GM12878 (cell line): ENCODE results near the gene ADAM21. TPM values are rescaled to one million over a fixed set of nuclear protein-coding genes. Genes with fewer than 3 reads are reported as not detected.
A peak's percentile ranks its signal among the peaks of the same experiment; 100 is the strongest.

Experiments used
- BHLHE40 ChIP-seq, 2 experiments: fragments of 450-650 bp in 1 of 2; IDR thresholded peaks; 2 replicates each; pipeline ENCODE4 v1.6.1; 2011 to 2017; ENCODE audit warnings: low read depth in 2 of 2, borderline replicate concordance in 1 of 2, improper control_type of control experiment in 1 of 2, low read length in 1 of 2, mild to moderate bottlenecking in 1 of 2
- BRCA1 ChIP-seq: IDR thresholded peaks from 2 replicates; pipeline ENCODE4 v1.6.1; 2011; ENCODE audit warnings: low read depth, low read length, improper control_type of control experiment
- CHD2 ChIP-seq: IDR thresholded peaks from 2 replicates; pipeline ENCODE4 v1.6.1; 2011; ENCODE audit warnings: low read depth, low read length, improper control_type of control experiment, borderline replicate concordance
- CREB1 ChIP-seq: IDR thresholded peaks from 2 replicates; pipeline ENCODE4 v1.6.1; 2012; ENCODE audit warnings: low read depth, mild to moderate bottlenecking, inconsistent platforms
- CREM ChIP-seq: IDR thresholded peaks from 2 replicates; pipeline ENCODE4 v1.6.1; 2014; ENCODE audit warnings: antibody characterized with exemption, low read depth
- EP300 ChIP-seq, 2 experiments: fragments of 150-350 bp in 1 of 2; IDR thresholded peaks; 2 replicates each; pipeline ENCODE4 v1.6.1; 2011 to 2012; ENCODE audit warnings: low read depth in 2 of 2, low read length in 2 of 2, borderline replicate concordance in 1 of 2, improper control_type of control experiment in 1 of 2, inconsistent platforms in 1 of 2; ENCODE audit not compliant: control insufficient read depth in 1 of 2
- ESRRA ChIP-seq: IDR thresholded peaks from 2 replicates; pipeline ENCODE4 v1.6.1; 2012; ENCODE audit warnings: mild to moderate bottlenecking, low read length, improper control_type of control experiment
- IKZF1 ChIP-seq: fragments of 450-650 bp; conservative IDR thresholded peaks from 2 replicates; pipeline ENCODE4 v1.6.1; 2017; ENCODE audit warnings: antibody characterized with exemption, mild to moderate bottlenecking
- IRF4 ChIP-seq: IDR thresholded peaks from 2 replicates; pipeline ENCODE4 v1.6.1; 2011; ENCODE audit warnings: low read depth, low read length
- JUND ChIP-seq: IDR thresholded peaks from 2 replicates; pipeline ENCODE4 v1.6.1; 2012; ENCODE audit warnings: low read depth, mild to moderate bottlenecking, low read length, improper control_type of control experiment, moderate library complexity
- KDM1A ChIP-seq: fragments of 200-600 bp; sonication (generic); IDR thresholded peaks from 2 replicates; pipeline ENCODE4 v1.6.1; 2016; ENCODE audit warnings: borderline replicate concordance
- LARP7 ChIP-seq: fragments of 450-650 bp; IDR thresholded peaks from 2 replicates; pipeline ENCODE4 v1.6.1; 2017; ENCODE audit warnings: mild to moderate bottlenecking
- MTA2 ChIP-seq: fragments of 450-650 bp; IDR thresholded peaks from 2 replicates; pipeline ENCODE4 v1.6.1; 2016; ENCODE audit warnings: low read depth, mild to moderate bottlenecking, moderate library complexity
- NFIC ChIP-seq: IDR thresholded peaks from 2 replicates; pipeline ENCODE4 v1.6.1; 2012; ENCODE audit warnings: low read depth, mild to moderate bottlenecking, inconsistent platforms, low read length, moderate library complexity
- NR2C2 ChIP-seq: IDR thresholded peaks from 2 replicates; pipeline ENCODE4 v1.6.1; 2011; ENCODE audit warnings: borderline replicate concordance, low read depth; ENCODE audit not compliant: control insufficient read depth, insufficient read length
- NRF1 ChIP-seq: conservative IDR thresholded peaks from 2 replicates; pipeline ENCODE4 v1.6.1; 2011; ENCODE audit warnings: mild to moderate bottlenecking, low read depth, low read length, improper control_type of control experiment
- PAX5 ChIP-seq: IDR thresholded peaks from 2 replicates; pipeline ENCODE4 v1.6.1; 2011; ENCODE audit warnings: low read depth, low read length, borderline replicate concordance
- PML ChIP-seq: IDR thresholded peaks from 2 replicates; pipeline ENCODE4 v1.6.1; 2012; ENCODE audit warnings: low read length, inconsistent platforms
- POLR2AphosphoS5 ChIP-seq: IDR thresholded peaks from 2 replicates; pipeline ENCODE4 v1.6.1; 2011; ENCODE audit warnings: mild to moderate bottlenecking, low read length, inconsistent platforms
- RELA ChIP-seq: fragments of 450-650 bp; IDR thresholded peaks from 2 replicates; pipeline ENCODE4 v1.8.0; 2014; ENCODE audit warnings: borderline replicate concordance; ENCODE audit not compliant: partially characterized antibody
- RUNX3 ChIP-seq: IDR thresholded peaks from 2 replicates; pipeline ENCODE4 v1.6.1; 2012; ENCODE audit warnings: low read length, inconsistent platforms
- SMAD1 ChIP-seq: fragments of 450-650 bp; IDR thresholded peaks from 2 replicates; pipeline ENCODE4 v1.6.1; 2018; ENCODE audit warnings: mild to moderate bottlenecking, low read depth; ENCODE audit not compliant: partially characterized antibody
- SMAD5 ChIP-seq: IDR thresholded peaks from 2 replicates; pipeline ENCODE4 v1.6.1; 2016; ENCODE audit warnings: antibody characterized with exemption, low read depth
- SMARCA5 ChIP-seq: fragments of 450-650 bp; IDR thresholded peaks from 2 replicates; pipeline ENCODE4 v1.6.1; 2017; ENCODE audit warnings: mild to moderate bottlenecking
- YBX1 ChIP-seq: fragments of 450-650 bp; IDR thresholded peaks from 2 replicates; pipeline ENCODE4 v1.6.1; 2016; ENCODE audit warnings: antibody characterized with exemption
- ZNF207 ChIP-seq: fragments of 450-650 bp; IDR thresholded peaks from 2 replicates; pipeline ENCODE4 v1.6.1; 2014; ENCODE audit warnings: antibody characterized with exemption, mild to moderate bottlenecking, borderline replicate concordance
- polyA plus RNA-seq, 11 experiments: library from polyadenylated mRNA; depleted of rRNA in 4 of 11; unstranded in 6 of 11; stranded (reverse) in 5 of 11; fragments of >200 nt; fragmentation: Nextera tagmentation in 4 of 11; fragmentation: Illumina TruSeq in 1 of 11; extraction: Ambion mirVana in 4 of 11; extraction: Trizol in 1 of 11; gene quantifications; 1 replicate in 1 of 11; 2 replicates in 10 of 11; pipeline versions ENCODE4 v1.2.1 to v1.2.3, GENCODE V29; 2011 to 2016; ENCODE audit warnings: inconsistent platforms in 2 of 11, missing spikeins in 2 of 11, low read depth in 1 of 11
- total RNA-seq, 4 experiments: library from RNA; depleted of rRNA in 3 of 4; stranded (reverse); fragments of >200 nt in 3 of 4; fragmentation: Illumina TruSeq in 1 of 4; extraction: Trizol in 1 of 4; gene quantifications; 2 replicates each; pipeline versions ENCODE4 v1.2.1 to v1.2.3, GENCODE V29; 2013 to 2021
- TF ChIP-seq, protein P1 (sequence below): fragments of 450-650 bp; IDR thresholded peaks from 2 replicates; pipeline ENCODE4 v1.6.1; 2017; ENCODE audit warnings: mild to moderate bottlenecking
- TF ChIP-seq, protein P2 (sequence below): IDR thresholded peaks from 2 replicates; pipeline ENCODE4 v1.6.1; 2012; ENCODE audit warnings: improper control_type of control experiment, low read depth, low read length; ENCODE audit not compliant: insufficient replicate concordance

ADAM21 gene
- total and polyA plus RNA-seq, 10 of the 15 experiments (the other 5 are each of a cell fraction or from before 2014, with no cell fraction given) = 0.04 to 0.16 (median 0.13) TPM; not detected in 1

DNA sequence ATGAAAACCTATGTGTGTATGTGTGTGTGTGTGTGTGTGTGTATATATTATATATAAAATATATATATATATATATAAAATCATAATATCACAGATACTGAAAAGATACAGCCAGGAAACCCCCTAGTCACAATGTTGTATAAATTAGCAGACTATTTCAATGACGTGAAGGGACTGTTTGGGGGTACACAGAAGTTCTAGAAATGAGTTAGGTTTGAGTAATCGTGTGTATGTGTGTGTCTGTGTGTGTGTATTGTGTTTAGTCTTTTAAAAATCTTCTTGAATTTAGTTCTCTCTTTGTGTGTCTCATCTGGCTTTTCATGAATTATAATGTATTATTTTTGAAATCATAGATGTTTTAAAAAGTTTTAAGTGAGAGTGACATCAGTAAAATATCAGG is 21.9 kb downstream of the ADAM21 start (continued):
- TF ChIP-seq CREB1 (peak; percentile 49; the same call in 1 of the 2 replicates), PML (no peak), IKZF1 (no peak), PAX5 (no peak), POLR2AphosphoS5 (no peak), RUNX3 (peak; percentile 28; the same call in 1 of the 2 replicates), NR2C2 (no peak), RELA (no peak), KDM1A (no peak), NFIC (peak; percentile 47; the same call in 1 of the 2 replicates), ZNF207 (no peak), BHLHE40 (IDR thresholded peaks at IDR 0.05; ENCODE audit: borderline replicate concordance in 1 of 2, low read depth in 2 of 2, low read length in 1 of 2) (no peak), SMAD5 (no peak), CREM (peak; percentile 78), SMAD1 (no peak), ESRRA (no peak), EP300 (IDR thresholded peaks at IDR 0.05; ENCODE audit: borderline replicate concordance in 1 of 2, control insufficient read depth in 1 of 2, low read depth in 2 of 2, low read length in 2 of 2) (peak in 1 of 2 experiments; percentile 67; a peak in 2 of 4 replicates), NRF1 (no peak), CHD2 (no peak), YBX1 (no peak), JUND (no peak; the same call in 1 of the 2 replicates), LARP7 (no peak), IRF4 (peak; percentile 61; the same call in 1 of the 2 replicates), BRCA1 (no peak), SMARCA5 (no peak), MTA2 (peak; percentile 54; the same call in 1 of the 2 replicates)
- TF ChIP-seq, protein P1, sequence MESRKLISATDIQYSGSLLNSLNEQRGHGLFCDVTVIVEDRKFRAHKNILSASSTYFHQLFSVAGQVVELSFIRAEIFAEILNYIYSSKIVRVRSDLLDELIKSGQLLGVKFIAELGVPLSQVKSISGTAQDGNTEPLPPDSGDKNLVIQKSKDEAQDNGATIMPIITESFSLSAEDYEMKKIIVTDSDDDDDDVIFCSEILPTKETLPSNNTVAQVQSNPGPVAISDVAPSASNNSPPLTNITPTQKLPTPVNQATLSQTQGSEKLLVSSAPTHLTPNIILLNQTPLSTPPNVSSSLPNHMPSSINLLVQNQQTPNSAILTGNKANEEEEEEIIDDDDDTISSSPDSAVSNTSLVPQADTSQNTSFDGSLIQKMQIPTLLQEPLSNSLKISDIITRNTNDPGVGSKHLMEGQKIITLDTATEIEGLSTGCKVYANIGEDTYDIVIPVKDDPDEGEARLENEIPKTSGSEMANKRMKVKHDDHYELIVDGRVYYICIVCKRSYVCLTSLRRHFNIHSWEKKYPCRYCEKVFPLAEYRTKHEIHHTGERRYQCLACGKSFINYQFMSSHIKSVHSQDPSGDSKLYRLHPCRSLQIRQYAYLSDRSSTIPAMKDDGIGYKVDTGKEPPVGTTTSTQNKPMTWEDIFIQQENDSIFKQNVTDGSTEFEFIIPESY = no peak
- TF ChIP-seq, protein P2, sequence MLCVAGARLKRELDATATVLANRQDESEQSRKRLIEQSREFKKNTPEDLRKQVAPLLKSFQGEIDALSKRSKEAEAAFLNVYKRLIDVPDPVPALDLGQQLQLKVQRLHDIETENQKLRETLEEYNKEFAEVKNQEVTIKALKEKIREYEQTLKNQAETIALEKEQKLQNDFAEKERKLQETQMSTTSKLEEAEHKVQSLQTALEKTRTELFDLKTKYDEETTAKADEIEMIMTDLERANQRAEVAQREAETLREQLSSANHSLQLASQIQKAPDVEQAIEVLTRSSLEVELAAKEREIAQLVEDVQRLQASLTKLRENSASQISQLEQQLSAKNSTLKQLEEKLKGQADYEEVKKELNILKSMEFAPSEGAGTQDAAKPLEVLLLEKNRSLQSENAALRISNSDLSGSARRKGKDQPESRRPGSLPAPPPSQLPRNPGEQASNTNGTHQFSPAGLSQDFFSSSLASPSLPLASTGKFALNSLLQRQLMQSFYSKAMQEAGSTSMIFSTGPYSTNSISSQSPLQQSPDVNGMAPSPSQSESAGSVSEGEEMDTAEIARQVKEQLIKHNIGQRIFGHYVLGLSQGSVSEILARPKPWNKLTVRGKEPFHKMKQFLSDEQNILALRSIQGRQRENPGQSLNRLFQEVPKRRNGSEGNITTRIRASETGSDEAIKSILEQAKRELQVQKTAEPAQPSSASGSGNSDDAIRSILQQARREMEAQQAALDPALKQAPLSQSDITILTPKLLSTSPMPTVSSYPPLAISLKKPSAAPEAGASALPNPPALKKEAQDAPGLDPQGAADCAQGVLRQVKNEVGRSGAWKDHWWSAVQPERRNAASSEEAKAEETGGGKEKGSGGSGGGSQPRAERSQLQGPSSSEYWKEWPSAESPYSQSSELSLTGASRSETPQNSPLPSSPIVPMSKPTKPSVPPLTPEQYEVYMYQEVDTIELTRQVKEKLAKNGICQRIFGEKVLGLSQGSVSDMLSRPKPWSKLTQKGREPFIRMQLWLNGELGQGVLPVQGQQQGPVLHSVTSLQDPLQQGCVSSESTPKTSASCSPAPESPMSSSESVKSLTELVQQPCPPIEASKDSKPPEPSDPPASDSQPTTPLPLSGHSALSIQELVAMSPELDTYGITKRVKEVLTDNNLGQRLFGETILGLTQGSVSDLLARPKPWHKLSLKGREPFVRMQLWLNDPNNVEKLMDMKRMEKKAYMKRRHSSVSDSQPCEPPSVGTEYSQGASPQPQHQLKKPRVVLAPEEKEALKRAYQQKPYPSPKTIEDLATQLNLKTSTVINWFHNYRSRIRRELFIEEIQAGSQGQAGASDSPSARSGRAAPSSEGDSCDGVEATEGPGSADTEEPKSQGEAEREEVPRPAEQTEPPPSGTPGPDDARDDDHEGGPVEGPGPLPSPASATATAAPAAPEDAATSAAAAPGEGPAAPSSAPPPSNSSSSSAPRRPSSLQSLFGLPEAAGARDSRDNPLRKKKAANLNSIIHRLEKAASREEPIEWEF = no peak
